OCI-LY7 (cell line): ENCODE measurements around the gene KAT7. TPM values are rescaled to one million over a fixed set of nuclear protein-coding genes. Genes with fewer than 3 reads are reported as not detected.

Source experiments
- BruUV-seq: library from RNA; stranded (reverse); fragments of 400-500 nt; replicated peaks from 2 replicates; lab custom pipeline; 2021; lab: Mats Ljungman, UMichigan
- CTCF ChIA-PET: fragments of 300-600 bp; sonication (Branson Sonifier 250); formaldehyde crosslinking; loops from one replicate; lab custom pipeline; 2022; ENCODE audit warnings: antibody characterized with exemption; ENCODE audit not compliant: unreplicated experiment; lab: Charles Lee
- POLR2A ChIA-PET: fragments of 300-600 bp; sonication (Branson Sonifier 250); formaldehyde crosslinking; loops from one replicate; lab custom pipeline; 2022; ENCODE audit warnings: antibody characterized with exemption; lab: Charles Lee
- DNase-seq: peaks from one replicate; pipeline ENCODE4 v3.0.0-alpha.2; 2015; ENCODE audit warnings: low spot score
- H2AFZ ChIP-seq: fragments of 200-600 bp; sonication (generic), shearing (Covaris generic); 2 replicates; pipeline ENCODE4 v1.6.1; 2014; ENCODE audit warnings: mild to moderate bottlenecking, antibody characterized with exemption, low read length, moderate library complexity
- H3K27ac ChIP-seq: fragments of 200-600 bp; sonication (generic); 2 replicates; pipeline ENCODE4 v1.5.1; 2014; ENCODE audit warnings: mixed run types, low read depth, mild to moderate bottlenecking, moderate library complexity, low read length, inconsistent platforms; ENCODE audit not compliant: poor library complexity, severe bottlenecking
- H3K36me3 ChIP-seq: fragments of 200-600 bp; sonication (generic); 2 replicates; pipeline ENCODE4 v1.6.1; 2014; ENCODE audit warnings: mild to moderate bottlenecking, antibody characterized with exemption, low read length, moderate library complexity, mixed read lengths; ENCODE audit not compliant: insufficient read depth
- H3K4me1 ChIP-seq: fragments of 200-600 bp; sonication (generic); 2 replicates; pipeline ENCODE4 v1.5.1; 2014; ENCODE audit warnings: mild to moderate bottlenecking, low read length; ENCODE audit not compliant: insufficient read depth, poor library complexity, severe bottlenecking
- H3K4me2 ChIP-seq: fragments of 200-600 bp; sonication (generic); 2 replicates; pipeline ENCODE4 v1.6.1; 2014; ENCODE audit warnings: mild to moderate bottlenecking, low read length
- H3K4me3 ChIP-seq: fragments of 200-600 bp; sonication (generic); 2 replicates; pipeline ENCODE4 v1.5.1; 2014; ENCODE audit warnings: mild to moderate bottlenecking, low read depth, low read length; ENCODE audit not compliant: poor library complexity, severe bottlenecking
- H3K79me2 ChIP-seq: fragments of 200-600 bp; sonication (generic); 2 replicates; pipeline ENCODE4 v1.6.1; 2016; ENCODE audit warnings: low read depth, mild to moderate bottlenecking, low read length, moderate library complexity, mixed read lengths; ENCODE audit not compliant: insufficient read depth
- H3K9me2 ChIP-seq: fragments of 200-600 bp; sonication (generic); 2 replicates; pipeline ENCODE4 v1.6.1; 2016; ENCODE audit warnings: mild to moderate bottlenecking, low read length, mixed read lengths; ENCODE audit not compliant: insufficient read depth
- H3K9me3 ChIP-seq: fragments of 200-600 bp; sonication (generic); 2 replicates; pipeline ENCODE4 v1.6.1; 2014; ENCODE audit warnings: mild to moderate bottlenecking, mixed run types, low read length, mixed read lengths
- H4K20me1 ChIP-seq: fragments of 200-600 bp; sonication (generic); 2 replicates; pipeline ENCODE4 v1.6.1; 2014; ENCODE audit warnings: mild to moderate bottlenecking, antibody characterized with exemption, low read length, moderate library complexity, mixed read lengths; ENCODE audit not compliant: insufficient read depth
- CTCF ChIP-seq: fragments of 200-600 bp; sonication (generic); conservative IDR thresholded peaks from 2 replicates; pipeline ENCODE4 v1.5.1; 2014; ENCODE audit warnings: mild to moderate bottlenecking, antibody characterized with exemption, low read length, moderate library complexity, mixed read lengths
- EZH2phosphoT487 ChIP-seq: fragments of 200-600 bp; sonication (generic); IDR thresholded peaks from 2 replicates; pipeline ENCODE4 v1.6.1; 2018; ENCODE audit warnings: low read depth, borderline replicate concordance, mild to moderate bottlenecking, mixed run types, antibody characterized with exemption, low read length, moderate library complexity, mixed read lengths
- intact Hi-C: fragments of 100-400 bp; cut with micrococcal nuclease; formaldehyde crosslinking; loops from one replicate; pipeline ENCODE4 v1.10.0; 2022; ENCODE audit not compliant: unreplicated experiment
- total RNA-seq, 2 experiments: library from RNA; depleted of rRNA in 1 of 2; stranded (reverse); fragments of >200 nt in 1 of 2; shearing (Covaris generic) in 1 of 2; gene quantifications; 2 replicates each; pipeline ENCODE4 v1.2.3, GENCODE V29; 2014 to 2022

KAT7 gene
- total RNA-seq, 2 experiments from 2014 or later, result 43.3 to 70.3 TPM

- peak overlapping the region; percentile 49 for H3K4me3 ChIP-seq
- H3K36me3 ChIP-seq, result no peaks in the 10 kb centered on the region
- no peak for TF ChIP-seq CTCF
- no peak for TF ChIP-seq EZH2phosphoT487
- CTCF ChIA-PET, result no interaction called here
- no TSS peak for BruUV-seq
- H3K4me2 ChIP-seq, result peak overlapping the region; percentile 60; the same call in 1 of the 2 replicates
- no peak overlapping the region for H2AFZ ChIP-seq
- DNase-seq, result no peak
- H3K79me2 ChIP-seq, result no peaks in the 10 kb centered on the region
- POLR2A ChIA-PET, result no interaction called here
- peaks cover 6% of the 10 kb centered on the region for H3K4me1 ChIP-seq
- no peaks in the 10 kb centered on the region for H3K9me2 ChIP-seq
- H3K9me3 ChIP-seq, result no peaks in the 10 kb centered on the region
- H3K27ac ChIP-seq, result no peak overlapping the region
- intact Hi-C loops, result loop anchor here (5.0 kb wide), 1 partner anchor 144 kb away; the partner anchor contains the start of gene SLC35B1
- no peaks in the 10 kb centered on the region; the same call in 1 of the 2 replicates for H4K20me1 ChIP-seq
Measured at GRCh38 chr17:49850772-49851386, 62.4 kb downstream of the KAT7 start.

GRCh38 chr17:49851387-49852291 lies 63.2 kb downstream of the KAT7 start:
- peak overlapping the region; percentile 60; the same call in 1 of the 2 replicates for H3K4me2 ChIP-seq
- no peaks in the 10 kb centered on the region for H3K9me2 ChIP-seq
- peaks cover 6% of the 10 kb centered on the region for H3K4me1 ChIP-seq
- DNase-seq, result peak; percentile 54
- no peaks in the 10 kb centered on the region for H3K79me2 ChIP-seq
- peak overlapping the region; percentile 16; the same call in 1 of the 2 replicates for H2AFZ ChIP-seq
- no peaks in the 10 kb centered on the region; the same call in 1 of the 2 replicates for H4K20me1 ChIP-seq
- H3K36me3 ChIP-seq, result no peaks in the 10 kb centered on the region
- intact Hi-C loops, result loop anchor here (5.0 kb wide), 1 partner anchor 144 kb away; the partner anchor contains the start of gene SLC35B1
- H3K9me3 ChIP-seq, result no peaks in the 10 kb centered on the region
- TF ChIP-seq EZH2phosphoT487 (no peak), CTCF (peak; percentile 77)
- CTCF ChIA-PET, result no interaction called here
- BruUV-seq, result no TSS peak
- H3K4me3 ChIP-seq, result peak overlapping the region; percentile 49
- POLR2A ChIA-PET, result no interaction called here
- H3K27ac ChIP-seq, result no peak overlapping the region
